ENCODE measurements around the gene SHF. TPM values are rescaled to one million over a fixed set of nuclear protein-coding genes. Genes with fewer than 3 reads are reported as not detected.

SHF gene
- total RNA-seq, 1 experiment from 2014 or later = 21.7 TPM

DNA sequence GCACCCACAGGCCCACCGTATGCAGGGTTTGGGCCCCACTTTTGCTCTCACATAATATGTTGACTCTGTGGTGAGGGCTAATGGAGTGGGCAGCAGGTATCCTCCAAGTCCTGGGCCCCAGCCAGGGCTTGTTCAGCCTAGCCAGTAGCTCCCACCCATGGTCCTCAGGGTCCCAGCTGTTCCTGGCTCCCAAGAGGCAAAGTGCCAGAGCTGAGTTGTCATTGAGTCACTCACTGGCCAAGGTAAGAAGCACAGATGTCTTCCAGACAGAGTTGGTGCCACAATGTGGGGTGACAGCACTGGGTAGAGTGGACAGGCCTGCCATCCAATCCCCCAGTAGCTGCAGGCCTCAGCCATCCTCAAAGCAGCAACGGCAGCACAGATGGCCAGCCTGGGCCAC is 4.3 kb downstream of the SHF start:
- Histone ChIP-seq H4K8ac (replicated peaks; ENCODE audit: insufficient read length, low read depth, low read length) (no peak overlapping the region), H3K4ac (ENCODE audit: low read depth, low read length) (no peak overlapping the region), H3K23me2 (ENCODE audit: insufficient read length, low read depth, low read length, poor library complexity, severe bottlenecking) (peaks cover 4% of the 10 kb centered on the region), H3K9ac (ENCODE audit: extremely low read depth, insufficient read length, low read length) (no peak overlapping the region), H2AK5ac (ENCODE audit: insufficient read length, low read length) (no peak overlapping the region), H3K14ac (ENCODE audit: insufficient read depth, low read length) (peak overlapping the region; percentile 17; the same call in 1 of the 2 replicates), H3K27ac (ENCODE audit: insufficient read length, low read depth, low read length) (no peak overlapping the region), H3K9me3 (ENCODE audit: control insufficient read depth, low read depth, low read length) (no peaks in the 10 kb centered on the region), H4K91ac (ENCODE audit: insufficient read length, low read depth, low read length) (no peak overlapping the region), H2BK15ac (ENCODE audit: low read depth, low read length) (no peak overlapping the region), H2AFZ (ENCODE audit: low read length) (no peak overlapping the region), H3K79me2 (ENCODE audit: insufficient read depth, low read length) (peaks cover 3% of the 10 kb centered on the region; the same call in 1 of the 2 replicates), H2BK12ac (ENCODE audit: insufficient read length, low read depth, low read length) (no peak overlapping the region), H3K23ac (ENCODE audit: insufficient read length, low read depth, low read length) (no peak overlapping the region), H3K79me1 (ENCODE audit: insufficient read depth, low read depth, low read length, poor library complexity, severe bottlenecking) (peaks cover 13% of the 10 kb centered on the region), H3K4me1 (ENCODE audit: insufficient read depth, low read length) (peaks cover 21% of the 10 kb centered on the region), H4K20me1 (ENCODE audit: control insufficient read depth, insufficient read depth, insufficient read length) (no peaks in the 10 kb centered on the region), H3K27me3 (ENCODE audit: insufficient read depth, low read length) (peaks cover 3% of the 10 kb centered on the region; the same call in 1 of the 2 replicates), H3K4me2 (ENCODE audit: insufficient read depth, insufficient read length, low read length) (no peak overlapping the region), H2BK20ac (ENCODE audit: low read depth, low read length, poor library complexity, severe bottlenecking) (no peak overlapping the region), H2BK120ac (ENCODE audit: low read depth, low read length, poor library complexity, severe bottlenecking) (no peak overlapping the region), H3K56ac (ENCODE audit: insufficient read length, low read depth, low read length) (no peak overlapping the region), H4K5ac (ENCODE audit: insufficient read length, low read depth, low read length) (no peak overlapping the region), H3K18ac (ENCODE audit: insufficient read length, low read depth, low read length) (no peak overlapping the region), H2BK5ac (ENCODE audit: insufficient read length, low read length) (no peak overlapping the region), H3T11ph (ENCODE audit: low read length) (no peak overlapping the region)
- H3K36me3 Mint-ChIP-seq (ENCODE audit: insufficient read depth in 1 of 3, low read depth in 3 of 3) = peaks cover 5 to 14% (median 5%) of the 10 kb centered on the region in 3 experiments; a peak in 3 of 7 replicates
- TF ChIP-seq, protein P1, sequence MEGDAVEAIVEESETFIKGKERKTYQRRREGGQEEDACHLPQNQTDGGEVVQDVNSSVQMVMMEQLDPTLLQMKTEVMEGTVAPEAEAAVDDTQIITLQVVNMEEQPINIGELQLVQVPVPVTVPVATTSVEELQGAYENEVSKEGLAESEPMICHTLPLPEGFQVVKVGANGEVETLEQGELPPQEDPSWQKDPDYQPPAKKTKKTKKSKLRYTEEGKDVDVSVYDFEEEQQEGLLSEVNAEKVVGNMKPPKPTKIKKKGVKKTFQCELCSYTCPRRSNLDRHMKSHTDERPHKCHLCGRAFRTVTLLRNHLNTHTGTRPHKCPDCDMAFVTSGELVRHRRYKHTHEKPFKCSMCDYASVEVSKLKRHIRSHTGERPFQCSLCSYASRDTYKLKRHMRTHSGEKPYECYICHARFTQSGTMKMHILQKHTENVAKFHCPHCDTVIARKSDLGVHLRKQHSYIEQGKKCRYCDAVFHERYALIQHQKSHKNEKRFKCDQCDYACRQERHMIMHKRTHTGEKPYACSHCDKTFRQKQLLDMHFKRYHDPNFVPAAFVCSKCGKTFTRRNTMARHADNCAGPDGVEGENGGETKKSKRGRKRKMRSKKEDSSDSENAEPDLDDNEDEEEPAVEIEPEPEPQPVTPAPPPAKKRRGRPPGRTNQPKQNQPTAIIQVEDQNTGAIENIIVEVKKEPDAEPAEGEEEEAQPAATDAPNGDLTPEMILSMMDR (conservative IDR thresholded peaks at IDR 0.05) = no peak
- no peak for DNase-seq
- H3K27me3 Mint-ChIP-seq (ENCODE audit: low read depth) = peaks cover 11% of the 10 kb centered on the region
- peak overlapping the region in 1 of 3 experiments; percentile 78; a peak in 2 of 7 replicates for H3K27ac Mint-ChIP-seq
- peak overlapping the region in 1 of 2 experiments; percentile 66; a peak in 2 of 5 replicates for H3K4me3 Mint-ChIP-seq
- H3K4me1 Mint-ChIP-seq = peaks cover 59 to 60% of the 10 kb centered on the region in 2 experiments
- no CpG with 5 or more reads among the region's 2 CpGs for WGBS (ENCODE audit: extremely low coverage, insufficient read length, low lambda C conversion rate)
- H3K9me3 Mint-ChIP-seq = no peaks in the 10 kb centered on the region; a peak in 2 of 5 replicates
